Mesenteric fat pad (tissue), 1 donor: ENCODE results near the gene VPS39. TPM values are rescaled to one million over a fixed set of nuclear protein-coding genes. Genes with fewer than 3 reads are reported as not detected.

ENCODE experiments used
- DNase-seq: peaks from one replicate; pipeline ENCODE4 v3.0.0-alpha.2; 2020; ENCODE audit warnings: low spot score
- total RNA-seq: library from RNA; stranded (reverse); fragmentation: NEBNext Ultra II Directional; extraction: Animal tissue kit (Norgen Biotek cat#: 25700); gene quantifications from one replicate; pipeline ENCODE4 v1.2.1, GENCODE V29; 2021
- donor health status: DM: yes; HTN: yes; CAD: no.

The VPS39 gene
- total RNA-seq, 1 donor from 2014 or later, result 57.3 TPM

DNA sequence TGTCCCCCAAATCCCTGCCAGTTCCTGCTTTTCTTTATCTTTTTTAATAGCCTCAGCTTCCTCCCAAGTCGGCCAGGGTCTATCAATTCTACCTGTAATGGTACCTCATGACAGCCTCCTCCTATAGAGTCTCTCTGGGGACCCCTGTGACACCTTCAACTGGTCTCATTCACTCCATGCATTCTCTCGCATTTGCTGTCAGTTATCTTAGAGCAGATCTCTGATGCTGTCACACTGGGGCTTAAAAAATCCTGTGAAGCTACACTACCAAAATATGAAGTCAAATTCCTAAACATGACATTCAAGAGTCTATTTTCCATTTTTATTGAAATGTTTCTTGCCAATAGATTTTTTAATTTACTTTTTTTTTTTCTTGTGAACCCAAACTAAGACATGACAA is 5.5 kb downstream of the VPS39 start:
- no peak for DNase-seq

GRCh38 chr15:42201801-42202200 is 6.3 kb downstream of the VPS39 start:
- no peak for DNase-seq

DNA sequence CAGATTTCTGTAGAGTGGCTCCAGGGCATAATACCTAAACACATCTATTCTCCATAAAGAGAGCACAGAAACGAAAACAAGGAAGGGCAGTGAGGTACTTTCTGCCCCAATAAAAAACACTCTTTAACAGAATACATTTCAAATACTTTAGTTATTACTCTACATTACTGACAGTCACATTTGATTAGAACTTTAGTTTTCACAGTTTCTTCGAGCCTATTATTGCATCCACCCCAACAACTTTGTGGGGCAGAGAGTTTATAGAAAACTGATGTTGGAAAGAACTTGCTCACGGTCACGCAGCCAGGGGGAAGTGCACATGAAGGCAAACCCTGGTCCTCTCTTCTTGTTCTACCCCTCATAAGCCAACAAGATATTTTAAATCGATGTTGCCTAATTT is 9.0 kb downstream of the VPS39 start:
- no peak for DNase-seq

DNA sequence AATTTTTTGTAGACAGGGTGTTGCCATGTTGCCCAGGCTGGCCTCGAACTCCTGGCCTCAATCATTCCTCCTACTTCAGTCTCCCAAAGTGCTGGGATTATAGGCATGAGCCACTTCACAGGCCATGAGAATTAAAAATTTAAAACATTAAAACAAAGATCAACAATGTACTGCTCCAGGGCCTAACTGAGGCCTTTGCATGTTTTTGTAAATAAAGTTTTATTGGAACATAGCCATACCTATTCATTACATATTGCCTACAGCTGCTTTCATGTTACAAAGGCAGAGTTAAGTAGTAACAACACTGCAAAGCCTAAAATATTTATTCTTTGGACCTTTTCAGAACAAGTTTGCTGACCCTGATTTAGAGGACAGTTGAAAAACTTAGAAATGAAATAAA is 9.6 kb downstream of the VPS39 start:
- DNase-seq, result no peak

DNA sequence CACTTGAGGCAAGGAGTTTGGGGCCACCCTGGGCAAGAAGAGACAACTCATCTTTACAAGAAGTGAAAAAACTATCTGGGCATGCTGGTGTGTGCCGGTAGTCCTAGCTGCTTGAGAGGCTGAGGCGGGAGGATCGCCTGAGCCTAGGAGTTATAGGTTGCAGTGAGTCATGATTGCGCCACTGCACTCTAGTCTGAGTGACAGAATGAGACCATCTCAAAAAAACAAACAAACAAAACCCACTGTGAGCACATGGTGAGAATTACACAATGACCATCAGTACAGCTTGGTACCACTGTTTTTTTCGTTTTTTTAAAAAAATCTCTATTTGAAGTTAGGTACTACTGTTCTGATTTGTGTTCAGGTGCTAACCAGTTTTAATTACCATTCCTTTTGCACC is 13.6 kb downstream of the VPS39 start:
- DNase-seq, result no peak

GRCh38 chr15:42193383-42193782 is 14.7 kb downstream of the VPS39 start:
- DNase-seq, result no peak

GRCh38 chr15:42191610-42192346 is 16.3 kb downstream of the VPS39 start:
- DNase-seq, result no peak

- no peak for DNase-seq
Observed at GRCh38 chr15:42190370-42190769, 17.7 kb downstream of the VPS39 start.

DNA sequence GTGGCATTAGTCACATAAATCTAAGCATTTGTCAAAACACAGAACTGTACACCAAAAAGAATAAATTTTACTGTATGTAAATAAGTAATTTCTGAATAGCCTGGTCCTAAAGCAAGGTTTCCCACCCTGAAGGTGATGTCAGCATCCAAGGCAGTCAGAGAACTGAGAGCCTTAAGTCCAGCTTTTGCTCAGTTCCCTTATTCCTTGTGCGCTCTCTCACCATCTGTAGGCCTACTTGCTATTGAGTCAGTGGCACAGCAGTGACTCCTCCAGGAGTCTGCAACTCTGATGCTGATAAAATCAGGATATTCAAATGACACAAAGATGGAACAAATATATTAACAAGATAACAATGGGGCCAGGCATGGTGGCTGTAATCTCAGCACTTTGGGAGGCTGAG is 22.3 kb downstream of the VPS39 start:
- DNase-seq, result no peak

DNA sequence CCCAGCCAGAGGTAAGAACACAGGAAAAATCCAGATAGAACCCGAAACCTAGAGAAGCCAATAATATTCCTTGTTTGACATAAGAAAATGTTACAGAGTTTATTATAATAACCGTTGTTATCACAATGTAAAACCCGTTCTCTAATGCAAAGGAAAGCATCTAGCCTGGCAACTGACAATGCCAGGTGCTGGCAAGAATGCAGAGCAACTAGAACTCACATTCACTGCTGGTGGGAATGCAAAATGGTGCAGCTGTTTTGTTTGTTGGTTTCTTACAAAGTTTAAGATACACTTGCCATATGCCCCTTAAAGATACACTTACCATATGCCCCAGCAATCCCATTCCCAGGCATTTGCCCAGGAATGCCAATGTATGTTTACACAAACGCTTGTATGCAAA is 23.4 kb downstream of the VPS39 start:
- no peak for DNase-seq

GRCh38 chr15:42184296-42184695 is 23.8 kb downstream of the VPS39 start:
- DNase-seq, result no peak

DNA sequence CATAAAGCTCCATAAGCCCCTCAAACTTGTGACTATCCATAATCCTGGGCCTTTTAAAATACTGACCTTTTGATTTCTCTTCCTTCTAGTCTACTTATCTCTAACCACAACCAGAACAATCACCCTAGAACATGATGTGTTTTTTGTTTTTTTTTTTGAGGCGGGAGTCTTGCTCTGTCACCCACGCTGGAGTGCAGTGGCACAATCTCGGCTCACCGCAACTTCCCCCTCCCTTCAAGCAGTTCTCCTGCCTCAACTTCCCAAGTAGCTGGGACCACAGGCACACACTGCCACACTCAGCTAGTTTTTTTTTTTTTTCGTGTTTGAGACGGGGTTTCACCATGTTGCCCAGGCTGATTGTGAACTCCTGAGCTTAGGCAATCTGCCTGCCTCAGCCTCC is 25.1 kb downstream of the VPS39 start:
- no peak for DNase-seq

GRCh38 chr15:42182328-42182886 is 25.7 kb downstream of the VPS39 start:
- no peak for DNase-seq

GRCh38 chr15:42178056-42178455 is 30.0 kb downstream of the VPS39 start:
- no peak for DNase-seq

GRCh38 chr15:42175671-42176070 is 32.4 kb downstream of the VPS39 start:
- no peak for DNase-seq

GRCh38 chr15:42172475-42172874 is 35.6 kb downstream of the VPS39 start:
- DNase-seq, result no peak

GRCh38 chr15:42171795-42172194 is 36.3 kb downstream of the VPS39 start:
- no peak for DNase-seq

- DNase-seq, result no peak
Observed at GRCh38 chr15:42171122-42171521, 37.0 kb downstream of the VPS39 start.

GRCh38 chr15:42166225-42166940 is 41.7 kb downstream of the VPS39 start:
- peak; percentile 67 for DNase-seq

DNA sequence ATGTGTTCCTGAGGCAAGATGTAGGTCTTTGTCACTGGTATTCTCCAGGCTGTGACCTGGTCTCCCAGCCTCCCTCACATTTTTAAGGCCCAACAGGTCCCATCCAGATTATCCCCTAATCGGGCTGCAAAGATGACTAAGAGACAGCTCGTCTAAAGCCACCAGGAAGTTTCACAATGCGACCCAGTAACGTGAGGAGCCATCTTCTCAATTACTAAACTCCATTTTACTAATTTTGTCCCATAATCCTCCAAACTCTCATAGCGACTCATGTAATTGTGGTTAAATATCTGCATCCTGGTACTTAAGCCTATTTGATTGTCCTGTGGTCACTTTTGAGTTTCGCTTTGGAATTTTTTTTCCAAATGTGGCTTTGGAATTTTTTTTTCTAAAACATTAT is 43.0 kb downstream of the VPS39 start:
- no peak for DNase-seq

- DNase-seq, result peak; percentile 57
Observed at GRCh38 chr15:42163947-42164550, 44.1 kb downstream of the VPS39 start.

GRCh38 chr15:42163291-42163690 is 44.8 kb downstream of the VPS39 start:
- peak; percentile 69 for DNase-seq
